ENCODE results near the gene ATRX. TPM values are rescaled to one million over a fixed set of nuclear protein-coding genes. Genes with fewer than 3 reads are reported as not detected.

Gene ATRX
- total and polyA plus RNA-seq, 2 of the 8 experiments (the other 6 are each of a cell fraction or from before 2014, with no cell fraction given) = 28.4 to 97.8 TPM

- TF ChIP-seq CHD7 (IDR thresholded peaks at IDR 0.05; ENCODE audit: insufficient replicate concordance, low read length) (no peak), RNF2 (IDR thresholded peaks at IDR 0.05; ENCODE audit: borderline replicate concordance, low read depth, low read length, missing control alignments, poor library complexity, severe bottlenecking) (no peak), RXRA (IDR thresholded peaks at IDR 0.05; ENCODE audit: insufficient read depth, low read depth, low read length) (no peak), CREB1 (IDR thresholded peaks at IDR 0.05) (no peak), CTBP2 (IDR thresholded peaks at IDR 0.05; ENCODE audit: borderline replicate concordance, insufficient read depth, insufficient read length, low read length) (no peak), TAF7 (optimal IDR thresholded peaks at IDR 0.05; ENCODE audit: borderline replicate concordance, low read depth, low read length) (no peak), CHD1 (IDR thresholded peaks at IDR 0.05; ENCODE audit: low read depth, low read length) (no peak)
Observed at GRCh38 chrX:77675986-77676385, 110.0 kb downstream of the ATRX start (continued).

All from H1 (cell line).